H1 (cell line): ENCODE results near the gene CGB2. TPM values are rescaled to one million over a fixed set of nuclear protein-coding genes. Genes with fewer than 3 reads are reported as not detected.

Source experiments
- CTCF ChIA-PET: fragments of 300-600 bp; sonication (Branson Sonifier 250); formaldehyde crosslinking; loops from one replicate; lab custom pipeline; 2021; ENCODE audit not compliant: partially characterized antibody; lab: Charles Lee
- POLR2A ChIA-PET: fragments of 300-600 bp; sonication (Branson Sonifier 250); formaldehyde crosslinking; loops from one replicate; lab custom pipeline; 2021; ENCODE audit warnings: inconsistent platforms; ENCODE audit not compliant: partially characterized antibody; lab: Charles Lee
- DNase-seq, 2 experiments: peaks; one replicate each; pipeline versions ENCODE4 v3.0.0 to v3.0.0-alpha.2; 2010 to 2022; ENCODE audit warnings: low spot score in 2 of 2, low read depth in 1 of 2, mixed read lengths in 1 of 2
- FAIRE-seq: peaks from 2 replicates; lab custom pipeline; 2011; peaks lifted over from hg19 to GRCh38; lab: Jason Lieb, UNC
- H2AFZ ChIP-seq: 2 replicates; pipeline ENCODE4 v1.8.1; 2012; ENCODE audit warnings: low read length, inconsistent platforms
- H2AK5ac ChIP-seq: 2 replicates; pipeline ENCODE4 v1.6.1; 2013; ENCODE audit warnings: low read depth, low read length
- H2BK120ac ChIP-seq: replicated peaks from 2 replicates; pipeline ENCODE3; 2013; ENCODE audit warnings: low read depth, low read length, inconsistent platforms
- H2BK12ac ChIP-seq: 2 replicates; pipeline ENCODE4 v1.6.1; 2013; ENCODE audit warnings: low read depth, low read length
- H2BK15ac ChIP-seq: 2 replicates; pipeline ENCODE4 v1.6.1; 2013; ENCODE audit warnings: low read length
- H2BK20ac ChIP-seq: 2 replicates; pipeline ENCODE4 v1.6.1; 2013; ENCODE audit warnings: low read length
- H2BK5ac ChIP-seq: 2 replicates; pipeline ENCODE4 v1.6.1; 2013; ENCODE audit warnings: low read depth, low read length
- H3K14ac ChIP-seq: 2 replicates; pipeline ENCODE4 v1.6.1; 2013; ENCODE audit warnings: inconsistent platforms; ENCODE audit not compliant: insufficient read length
- H3K18ac ChIP-seq: 2 replicates; pipeline ENCODE4 v1.6.1; 2013; ENCODE audit warnings: low read length; ENCODE audit errors: extremely low read depth
- H3K23ac ChIP-seq: 2 replicates; pipeline ENCODE4 v1.6.1; 2013; ENCODE audit warnings: inconsistent platforms; ENCODE audit not compliant: insufficient read length
- H3K23me2 ChIP-seq: 2 replicates; pipeline ENCODE4 v1.6.1; 2013; ENCODE audit warnings: low read depth, low read length
- H3K27ac ChIP-seq: 2 replicates; pipeline ENCODE4 v1.6.1; 2011; ENCODE audit warnings: low read depth, low read length, inconsistent platforms
- H3K27me3 ChIP-seq, 4 experiments: replicated peaks in 1 of 4; 1 replicate in 1 of 4; 2 replicates in 3 of 4; pipeline versions ENCODE4 v1.6.1 to v1.8.1; 2011 to 2013; ENCODE audit warnings: low read length in 3 of 4, mild to moderate bottlenecking in 3 of 4, inconsistent platforms in 2 of 4, mixed read lengths in 2 of 4, moderate library complexity in 1 of 4; ENCODE audit not compliant: control insufficient read depth in 3 of 4, insufficient read depth in 3 of 4; ENCODE audit errors: extremely low read depth in 1 of 4
- H3K36me3 ChIP-seq, 4 experiments: 2 replicates each; pipeline versions ENCODE4 v1.6.1 to v1.8.1; 2011 to 2013; ENCODE audit warnings: mild to moderate bottlenecking in 4 of 4, low read length in 3 of 4, moderate library complexity in 2 of 4, control low read depth in 1 of 4, inconsistent platforms in 1 of 4; ENCODE audit not compliant: insufficient read depth in 4 of 4, control insufficient read depth in 2 of 4
- H3K4ac ChIP-seq: replicated peaks from 2 replicates; pipeline ENCODE3; 2013; ENCODE audit warnings: low read length, low read depth, mixed read lengths, inconsistent platforms; ENCODE audit not compliant: insufficient read length
- H3K4me1 ChIP-seq, 4 experiments: replicated peaks in 1 of 4; 1 replicate in 1 of 4; 2 replicates in 3 of 4; pipeline versions ENCODE4 v1.6.1 to v1.8.1; 2011 to 2013; ENCODE audit warnings: low read length in 3 of 4, inconsistent platforms in 2 of 4, mixed read lengths in 1 of 4; ENCODE audit not compliant: insufficient read depth in 4 of 4, control insufficient read depth in 3 of 4
- H3K4me2 ChIP-seq, 2 experiments: 2 replicates each; pipeline versions ENCODE4 v1.6.1 to v1.8.1; 2011 to 2013; ENCODE audit warnings: low read depth in 2 of 2, low read length in 2 of 2, control low read depth in 1 of 2, inconsistent platforms in 1 of 2, mild to moderate bottlenecking in 1 of 2; ENCODE audit not compliant: insufficient read depth in 1 of 2
- H3K4me3 ChIP-seq, 4 experiments: fragments of 200-600, 300-600 bp in 1 of 4; sonication (generic), shearing (Covaris generic), sonication (Bioruptor Twin) in 1 of 4; 2 replicates each; pipeline versions ENCODE4 v1.5.1 to v1.8.1; 2011 to 2016; ENCODE audit warnings: low read length in 4 of 4, low read depth in 3 of 4, control low read depth in 2 of 4, inconsistent platforms in 2 of 4, mild to moderate bottlenecking in 2 of 4, mixed read lengths in 1 of 4, moderate library complexity in 1 of 4; ENCODE audit not compliant: insufficient read depth in 2 of 4; ENCODE audit errors: extremely low read depth in 1 of 4
- H3K56ac ChIP-seq: replicated peaks from 2 replicates; pipeline ENCODE3; 2013; ENCODE audit warnings: low read depth, mild to moderate bottlenecking, mixed read lengths, low read length, inconsistent platforms; ENCODE audit not compliant: insufficient read length
- H3K79me1 ChIP-seq: 2 replicates; pipeline ENCODE4 v1.6.1; 2013; ENCODE audit warnings: low read depth, low read length, control low read depth
- H3K79me2 ChIP-seq, 2 experiments: 2 replicates each; pipeline versions ENCODE4 v1.6.1 to v1.8.1; 2012 to 2013; ENCODE audit warnings: low read length in 2 of 2, mild to moderate bottlenecking in 2 of 2, inconsistent platforms in 1 of 2; ENCODE audit not compliant: insufficient read depth in 2 of 2, control insufficient read depth in 1 of 2
- H3K9ac ChIP-seq, 4 experiments: replicated peaks in 1 of 4; 1 replicate in 1 of 4; 2 replicates in 3 of 4; pipeline versions ENCODE4 v1.6.1 to v1.8.1; 2011 to 2013; ENCODE audit warnings: low read depth in 3 of 4, low read length in 3 of 4, control low read depth in 2 of 4, mild to moderate bottlenecking in 2 of 4, moderate library complexity in 2 of 4, inconsistent platforms in 1 of 4; ENCODE audit errors: extremely low read depth in 1 of 4
- H3K9me3 ChIP-seq, 2 experiments: 2 replicates each; pipeline versions ENCODE4 v1.6.1 to v1.8.1; 2012 to 2013; ENCODE audit warnings: mild to moderate bottlenecking in 2 of 2, moderate library complexity in 2 of 2, control low read depth in 1 of 2, inconsistent platforms in 1 of 2, low read depth in 1 of 2, low read length in 1 of 2, mixed read lengths in 1 of 2; ENCODE audit not compliant: insufficient read depth in 2 of 2
- H4K20me1 ChIP-seq, 2 experiments: replicated peaks in 1 of 2; 2 replicates each; pipeline versions ENCODE3 to v1.8.1; 2011 to 2013; ENCODE audit warnings: inconsistent platforms in 2 of 2, low read length in 2 of 2, mild to moderate bottlenecking in 1 of 2; ENCODE audit not compliant: insufficient read depth in 2 of 2, control insufficient read depth in 1 of 2
- H4K5ac ChIP-seq: 2 replicates; pipeline ENCODE4 v1.6.1; 2013; ENCODE audit warnings: low read length, low read depth, mixed read lengths, inconsistent platforms; ENCODE audit not compliant: insufficient read length
- H4K8ac ChIP-seq: 2 replicates; pipeline ENCODE4 v1.8.0; 2013; ENCODE audit warnings: mild to moderate bottlenecking, moderate library complexity, low read length, inconsistent platforms; ENCODE audit not compliant: insufficient read depth; ENCODE audit errors: extremely low read depth
- H4K91ac ChIP-seq: replicated peaks from 2 replicates; pipeline ENCODE3; 2013; ENCODE audit warnings: low read length, mixed read lengths, inconsistent platforms; ENCODE audit not compliant: insufficient read length
- BCL11A ChIP-seq, 2 experiments: IDR thresholded peaks; one replicate each; pipeline ENCODE4 v1.6.1; 2011; ENCODE audit warnings: low read depth in 2 of 2, low read length in 2 of 2, mild to moderate bottlenecking in 2 of 2
- CBX5 ChIP-seq: fragments of 300-800, 300-1000 bp; sonication (generic); IDR thresholded peaks from 2 replicates; pipeline ENCODE4 v1.7.1; 2016; ENCODE audit warnings: antibody characterized with exemption, low read length, low read depth
- CBX8 ChIP-seq: fragments of 300-800, 300-1000 bp; sonication (generic); IDR thresholded peaks from 2 replicates; pipeline ENCODE4 v1.7.1; 2016; ENCODE audit warnings: low read depth, low read length, borderline replicate concordance
- CHD2 ChIP-seq: IDR thresholded peaks from 2 replicates; pipeline ENCODE4 v1.6.1; 2012; ENCODE audit warnings: low read length, improper control_type of control experiment
- EGR1 ChIP-seq: IDR thresholded peaks from 2 replicates; pipeline ENCODE4 v1.6.1; 2011; ENCODE audit warnings: low read depth, low read length, borderline replicate concordance
- KDM4A ChIP-seq: IDR thresholded peaks from one replicate; pipeline ENCODE4 v1.7.1; 2012; ENCODE audit warnings: low read depth, mild to moderate bottlenecking, moderate library complexity, low read length, inconsistent platforms; ENCODE audit not compliant: severe bottlenecking
- NRF1 ChIP-seq: IDR thresholded peaks from 2 replicates; pipeline ENCODE4 v1.6.1; 2011; ENCODE audit warnings: mild to moderate bottlenecking, low read depth, low read length, improper control_type of control experiment
- PHF8 ChIP-seq: fragments of 200-600 bp; sonication (generic); conservative IDR thresholded peaks from 2 replicates; pipeline ENCODE4 v1.7.1; 2012; ENCODE audit warnings: low read depth, mild to moderate bottlenecking, inconsistent platforms, low read length, moderate library complexity
- RNF2 ChIP-seq: fragments of 200-900, 300-1000 bp; sonication (generic); IDR thresholded peaks from 2 replicates; pipeline ENCODE4 v1.7.1; 2016; ENCODE audit warnings: borderline replicate concordance, low read depth, mild to moderate bottlenecking, antibody characterized with exemption, low read length; ENCODE audit not compliant: poor library complexity, severe bottlenecking; ENCODE audit errors: missing control alignments
- SUZ12 ChIP-seq: fragments of 200-600 bp; sonication (generic); IDR thresholded peaks from 2 replicates; pipeline ENCODE4 v1.6.1; 2012; ENCODE audit warnings: mild to moderate bottlenecking, inconsistent platforms, low read length, moderate library complexity, mixed read lengths
- WGBS, 2 experiments: shearing (Covaris generic) in 1 of 2; methylation state at CpG; one replicate each; pipeline versions ENCODE4 v1.1.6 to v1.1.7; 2013 to 2015; ENCODE audit warnings: low lambda C conversion rate in 2 of 2, mixed read lengths in 2 of 2, inconsistent platforms in 1 of 2, low coverage in 1 of 2, missing lambda C conversion rate in 1 of 2; ENCODE audit not compliant: insufficient replicate concordance in 2 of 2, insufficient coverage in 1 of 2, insufficient read length in 1 of 2; ENCODE audit errors: extremely low coverage in 1 of 2, missing lambda C conversion rate in 1 of 2; 5-methylcytosine and 5-hydroxymethylcytosine counted together
- polyA plus RNA-seq, 7 experiments: library from polyadenylated mRNA; depleted of rRNA in 3 of 7; stranded (reverse) in 5 of 7; unstranded in 2 of 7; fragments of >200 nt in 5 of 7; fragments of 200-250 nt in 2 of 7; gene quantifications; 1 replicate in 5 of 7; 2 replicates in 1 of 7; 4 replicates in 1 of 7; pipeline versions ENCODE4 v1.2.1 to v1.2.3, GENCODE V29; 2011 to 2013; ENCODE audit warnings: missing spikeins in 2 of 7, mixed read lengths in 2 of 7
- total RNA-seq: library from RNA; stranded (reverse); fragmentation: NEBNext Ultra II Directional; extraction: Animal tissue kit (Norgen Biotek cat#: 25700); gene quantifications from 2 replicates; pipeline ENCODE4 v1.2.1, GENCODE V29; 2021
- TF ChIP-seq, protein P1 (sequence below): IDR thresholded peaks from 2 replicates; pipeline ENCODE4 v1.6.1; 2011; ENCODE audit warnings: low read depth, mild to moderate bottlenecking, low read length; ENCODE audit not compliant: insufficient read depth

CGB2 gene
- total and polyA plus RNA-seq, 2 of the 8 experiments (the other 6 are each of a cell fraction or from before 2014, with no cell fraction given): 0.71 to 3.2 TPM

DNA sequence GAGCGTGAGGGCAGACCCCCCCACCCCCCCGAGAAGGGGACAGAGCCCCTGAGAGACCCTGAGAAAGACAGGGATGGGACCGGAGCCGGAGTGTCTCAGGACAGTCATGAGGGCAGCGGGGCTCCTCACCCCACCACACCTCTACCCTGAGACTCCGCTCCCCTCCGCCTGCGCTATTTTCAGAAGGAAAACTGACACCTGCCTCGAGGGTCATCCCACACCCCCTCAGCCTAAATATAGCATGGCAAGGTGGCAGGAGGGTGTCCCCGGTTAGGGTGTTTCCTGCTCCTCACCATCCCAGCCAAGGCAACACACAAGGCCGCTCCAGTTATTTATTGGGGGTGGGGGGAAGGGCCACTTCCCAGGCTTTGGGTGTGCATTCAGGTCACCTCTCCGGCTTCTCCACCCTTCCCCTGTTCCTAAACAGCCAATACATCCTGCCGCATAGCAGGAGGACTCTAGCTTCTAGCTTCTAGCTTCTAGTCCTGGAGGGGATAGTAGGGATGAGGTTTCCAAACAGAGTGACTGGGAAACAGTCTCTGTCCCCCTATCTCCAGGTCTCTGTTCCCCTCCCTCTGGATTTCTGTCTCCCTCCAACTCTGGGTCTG lies 34.3 kb downstream of the CGB2 start:
- peaks cover 8% of the 10 kb centered on the region for H3K23me2 ChIP-seq
- no peaks in the 10 kb centered on the region for H3K79me1 ChIP-seq
- no peaks in the 10 kb centered on the region for H3K36me3 ChIP-seq
- H3K4me3 ChIP-seq: peak overlapping the region in 2 of 4 experiments; percentile 28 to 45; a peak in 4 of 8 replicates
- H3K27ac ChIP-seq: no peak overlapping the region
- DNase-seq (no peak), FAIRE-seq (no peak)
- H4K8ac ChIP-seq: no peak overlapping the region
- H2BK20ac ChIP-seq: no peak overlapping the region
- no peak overlapping the region for H2BK120ac ChIP-seq
- H2BK12ac ChIP-seq: 0 out of 2 replicates have a peak overlapping the region, but pooled peaks have one; percentile 50
- no peaks in the 10 kb centered on the region; a peak in 1 of 4 replicates for H3K9me3 ChIP-seq
- H3K4me2 ChIP-seq: peak overlapping the region; percentile 88 to 90
- ChIA-PET POLR2A (interaction anchor here (1.0 to 1.5 kb wide), 2 partner anchors 12 to 52 kb away, joined by 3 read pairs; no protein-coding TSS in a partner anchor), CTCF (interaction anchor here (1.0 to 1.8 kb wide), 6 partner anchors 9 to 80 kb away, joined by 3 to 7 read pairs (median 4); partner anchors contain the start of genes GYS1 and RUVBL2)
- no peak overlapping the region for H3K23ac ChIP-seq
- 57% methylated on average over 12 of the region's 13 CpGs; no CpG with 5 or more reads in 1 of the 2 experiments for WGBS, 2 experiments
- H2BK15ac ChIP-seq: no peak overlapping the region
- peaks cover 0 to 22% (median 17%) of the 10 kb centered on the region in 4 experiments; a peak in 6 of 7 replicates for H3K4me1 ChIP-seq
- no peak overlapping the region for H3K56ac ChIP-seq
- H3K18ac ChIP-seq: no peak overlapping the region; the same call in 1 of the 2 replicates
- H4K20me1 ChIP-seq: no peaks in the 10 kb centered on the region
- peak overlapping the region; percentile 35; the same call in 1 of the 2 replicates for H2BK5ac ChIP-seq
- H4K91ac ChIP-seq: peak overlapping the region; percentile 25
- no peak overlapping the region for H2AK5ac ChIP-seq
- H3K9ac ChIP-seq: no peak overlapping the region
- peak overlapping the region; percentile 32 for H3K4ac ChIP-seq
- H3K14ac ChIP-seq: no peak overlapping the region
- peak overlapping the region; percentile 13 for H4K5ac ChIP-seq
- H2AFZ ChIP-seq: no peak overlapping the region
- H3K79me2 ChIP-seq: no peaks in the 10 kb centered on the region
- peaks cover 8 to 54% (median 46%) of the 10 kb centered on the region in 4 experiments for H3K27me3 ChIP-seq
- no peak for TF ChIP-seq EGR1
- TF ChIP-seq PHF8: no peak
- TF ChIP-seq NRF1: no peak
- TF ChIP-seq CBX5: no peak
- TF ChIP-seq KDM4A: no peak
- TF ChIP-seq BCL11A (IDR thresholded peaks at IDR 0.05; ENCODE audit: low read depth in 2 of 2, low read length in 2 of 2): no peak
- TF ChIP-seq RNF2: no peak
- TF ChIP-seq, protein P1, sequence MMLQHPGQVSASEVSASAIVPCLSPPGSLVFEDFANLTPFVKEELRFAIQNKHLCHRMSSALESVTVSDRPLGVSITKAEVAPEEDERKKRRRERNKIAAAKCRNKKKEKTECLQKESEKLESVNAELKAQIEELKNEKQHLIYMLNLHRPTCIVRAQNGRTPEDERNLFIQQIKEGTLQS: no peak
- no peak for TF ChIP-seq CHD2
- TF ChIP-seq SUZ12: no peak
- no peak for TF ChIP-seq CBX8
